ENCODE data around the gene SLFN14.

DNA sequence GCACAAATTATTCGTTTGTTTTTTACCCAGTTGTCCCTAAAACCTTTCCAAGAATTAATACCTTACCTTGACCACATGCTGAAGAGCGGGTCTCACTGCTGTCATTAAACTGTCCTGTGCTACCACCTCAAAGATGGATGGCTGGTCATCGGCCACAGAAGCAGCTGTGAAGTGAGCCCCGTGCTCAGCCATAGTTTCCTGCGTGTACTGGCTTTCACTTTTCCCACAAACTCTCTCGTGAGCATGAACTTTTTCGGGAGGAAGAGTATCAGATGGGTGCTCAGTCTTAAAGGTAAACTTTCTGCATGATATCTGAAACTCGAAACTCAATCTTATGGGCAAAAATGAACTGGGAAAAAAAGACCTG lies 17.2 kb upstream of the SLFN14 start:
- TF ChIP-seq ZFP3 (CRISPR knock-in tag; IDR thresholded peaks at IDR 0.05) (no peak), SNAI2 (CRISPR knock-in tag; IDR thresholded peaks at IDR 0.05) (no peak), RARB (CRISPR knock-in tag; IDR thresholded peaks at IDR 0.05) (no peak), ZNF70 (CRISPR knock-in tag; IDR thresholded peaks at IDR 0.05) (no peak), ARNTL (CRISPR knock-in tag; IDR thresholded peaks at IDR 0.05; ENCODE audit: borderline replicate concordance, low read depth) (no peak), CREB5 (CRISPR knock-in tag; IDR thresholded peaks at IDR 0.05; ENCODE audit: low read depth) (no peak)
- TF ChIP-seq, protein P1, sequence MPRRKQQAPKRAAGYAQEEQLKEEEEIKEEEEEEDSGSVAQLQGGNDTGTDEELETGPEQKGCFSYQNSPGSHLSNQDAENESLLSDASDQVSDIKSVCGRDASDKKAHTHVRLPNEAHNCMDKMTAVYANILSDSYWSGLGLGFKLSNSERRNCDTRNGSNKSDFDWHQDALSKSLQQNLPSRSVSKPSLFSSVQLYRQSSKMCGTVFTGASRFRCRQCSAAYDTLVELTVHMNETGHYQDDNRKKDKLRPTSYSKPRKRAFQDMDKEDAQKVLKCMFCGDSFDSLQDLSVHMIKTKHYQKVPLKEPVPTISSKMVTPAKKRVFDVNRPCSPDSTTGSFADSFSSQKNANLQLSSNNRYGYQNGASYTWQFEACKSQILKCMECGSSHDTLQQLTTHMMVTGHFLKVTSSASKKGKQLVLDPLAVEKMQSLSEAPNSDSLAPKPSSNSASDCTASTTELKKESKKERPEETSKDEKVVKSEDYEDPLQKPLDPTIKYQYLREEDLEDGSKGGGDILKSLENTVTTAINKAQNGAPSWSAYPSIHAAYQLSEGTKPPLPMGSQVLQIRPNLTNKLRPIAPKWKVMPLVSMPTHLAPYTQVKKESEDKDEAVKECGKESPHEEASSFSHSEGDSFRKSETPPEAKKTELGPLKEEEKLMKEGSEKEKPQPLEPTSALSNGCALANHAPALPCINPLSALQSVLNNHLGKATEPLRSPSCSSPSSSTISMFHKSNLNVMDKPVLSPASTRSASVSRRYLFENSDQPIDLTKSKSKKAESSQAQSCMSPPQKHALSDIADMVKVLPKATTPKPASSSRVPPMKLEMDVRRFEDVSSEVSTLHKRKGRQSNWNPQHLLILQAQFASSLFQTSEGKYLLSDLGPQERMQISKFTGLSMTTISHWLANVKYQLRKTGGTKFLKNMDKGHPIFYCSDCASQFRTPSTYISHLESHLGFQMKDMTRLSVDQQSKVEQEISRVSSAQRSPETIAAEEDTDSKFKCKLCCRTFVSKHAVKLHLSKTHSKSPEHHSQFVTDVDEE (CRISPR knock-in tag; IDR thresholded peaks at IDR 0.05) = no peak
- TF ChIP-seq, protein P2, sequence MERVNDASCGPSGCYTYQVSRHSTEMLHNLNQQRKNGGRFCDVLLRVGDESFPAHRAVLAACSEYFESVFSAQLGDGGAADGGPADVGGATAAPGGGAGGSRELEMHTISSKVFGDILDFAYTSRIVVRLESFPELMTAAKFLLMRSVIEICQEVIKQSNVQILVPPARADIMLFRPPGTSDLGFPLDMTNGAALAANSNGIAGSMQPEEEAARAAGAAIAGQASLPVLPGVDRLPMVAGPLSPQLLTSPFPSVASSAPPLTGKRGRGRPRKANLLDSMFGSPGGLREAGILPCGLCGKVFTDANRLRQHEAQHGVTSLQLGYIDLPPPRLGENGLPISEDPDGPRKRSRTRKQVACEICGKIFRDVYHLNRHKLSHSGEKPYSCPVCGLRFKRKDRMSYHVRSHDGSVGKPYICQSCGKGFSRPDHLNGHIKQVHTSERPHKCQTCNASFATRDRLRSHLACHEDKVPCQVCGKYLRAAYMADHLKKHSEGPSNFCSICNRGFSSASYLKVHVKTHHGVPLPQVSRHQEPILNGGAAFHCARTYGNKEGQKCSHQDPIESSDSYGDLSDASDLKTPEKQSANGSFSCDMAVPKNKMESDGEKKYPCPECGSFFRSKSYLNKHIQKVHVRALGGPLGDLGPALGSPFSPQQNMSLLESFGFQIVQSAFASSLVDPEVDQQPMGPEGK (CRISPR knock-in tag; IDR thresholded peaks at IDR 0.05; ENCODE audit: borderline replicate concordance) = no peak
